Activated CD8-positive, alpha-beta memory T cell treated with anti-CD3 and anti-CD28 coated beads for 24 hours (primary cell): ENCODE data around the gene PRKCSH.
"Not testable (repeated sequence)": the region's sequence is repeated elsewhere in the genome, so short reads cannot be mapped to it uniquely, and the experiment has no call there.

Source experiments
- DNase-seq: peaks from one replicate; pipeline ENCODE4 v3.0.0-alpha.2; 2020

PRKCSH gene

GRCh38 chr19:11451327-11451870 lies 16.0 kb downstream of the PRKCSH start:
- DNase-seq: no peak

GRCh38 chr19:11451871-11452619 lies 16.6 kb downstream of the PRKCSH start:
- no peak for DNase-seq

GRCh38 chr19:11452620-11453310 lies 17.3 kb downstream of the PRKCSH start:
- no peak for DNase-seq

DNA sequence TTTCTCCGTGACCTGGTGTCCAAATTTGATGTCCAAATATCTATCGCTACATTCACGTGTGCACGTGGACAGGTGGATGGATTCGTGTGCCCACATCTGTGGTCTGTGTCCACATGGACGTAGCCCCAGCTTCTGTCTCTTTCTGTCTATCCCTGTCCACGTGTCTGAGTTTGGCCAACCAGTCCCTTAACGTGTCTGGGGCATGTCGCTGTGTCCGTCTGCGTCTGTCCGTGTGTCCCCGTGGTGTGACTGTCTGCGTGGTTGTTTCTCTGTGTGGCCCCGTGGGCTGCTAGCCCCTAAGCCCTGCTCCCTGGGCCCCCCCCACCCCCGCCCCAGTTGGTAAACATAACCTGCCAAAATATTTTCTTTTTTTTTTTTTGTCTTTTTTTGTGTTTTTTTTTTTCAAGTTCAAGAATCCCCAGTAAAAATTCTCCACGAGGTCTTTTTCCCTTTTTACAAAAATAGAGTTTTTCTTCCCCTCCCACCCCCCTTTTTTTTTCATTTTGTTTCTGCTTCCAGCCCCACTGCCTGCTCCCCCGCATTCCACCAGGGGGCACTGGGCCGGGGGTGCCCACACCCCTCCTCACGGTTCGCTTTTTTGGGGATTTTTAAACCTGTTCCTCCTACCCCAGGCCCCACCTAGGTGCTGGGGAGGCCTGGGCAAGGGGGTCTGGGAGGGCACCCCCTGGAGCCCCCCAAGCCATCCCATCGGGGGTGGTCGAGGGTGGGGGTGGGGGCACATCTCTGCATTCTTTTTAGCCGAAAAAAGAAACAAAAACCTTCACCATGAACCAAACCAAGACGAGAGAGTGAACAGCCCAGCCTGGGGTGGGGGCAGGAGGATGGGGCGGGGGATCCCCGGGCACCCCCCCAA lies 18.3 kb downstream of the PRKCSH start:
- no peak for DNase-seq

- not testable (repeated sequence) for DNase-seq
Measured at GRCh38 chr19:11455233-11455554, 19.8 kb downstream of the PRKCSH start.

DNA sequence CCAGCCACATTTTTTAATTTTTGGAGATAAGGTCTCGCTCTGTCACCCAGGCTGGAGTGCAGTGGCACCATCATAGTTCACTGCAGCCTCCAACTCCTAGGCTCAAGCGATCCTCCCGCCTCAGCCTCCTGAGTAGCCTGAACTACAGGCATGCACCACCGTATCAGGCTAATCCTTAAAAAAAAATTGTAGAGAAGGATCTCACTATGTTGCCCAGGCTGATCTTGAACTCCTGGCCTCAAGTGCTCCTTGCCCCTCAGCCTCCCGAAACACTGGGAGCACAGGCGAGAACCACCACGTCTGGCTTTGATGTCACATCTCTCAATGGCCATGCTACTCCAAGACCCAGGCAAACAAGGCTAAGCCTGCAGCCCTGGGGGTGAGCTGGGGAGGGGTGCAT lies 21.2 kb downstream of the PRKCSH start:
- DNase-seq: no peak

DNA sequence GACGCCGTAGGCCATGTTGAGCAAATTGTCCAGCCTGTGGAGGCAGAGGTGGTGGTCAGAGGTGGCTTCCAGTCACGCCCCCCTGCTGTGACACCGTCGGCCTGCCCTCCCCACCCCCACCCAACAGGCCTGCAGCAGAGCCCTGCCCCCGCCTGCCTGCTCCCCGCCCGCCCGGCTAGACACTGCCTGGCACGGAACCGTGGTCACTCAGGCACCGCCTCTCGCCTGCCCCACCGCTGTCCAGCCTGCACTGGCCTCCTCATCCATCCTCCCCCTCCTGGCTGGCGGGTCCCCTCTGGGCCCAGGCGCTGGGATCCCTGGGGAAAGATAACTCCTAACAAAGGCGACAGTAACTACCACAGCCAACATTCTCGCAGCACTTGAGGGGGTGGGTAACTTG lies 21.7 kb downstream of the PRKCSH start:
- no peak for DNase-seq

- DNase-seq: no peak
Measured at GRCh38 chr19:11457831-11458230, 22.4 kb downstream of the PRKCSH start.

DNA sequence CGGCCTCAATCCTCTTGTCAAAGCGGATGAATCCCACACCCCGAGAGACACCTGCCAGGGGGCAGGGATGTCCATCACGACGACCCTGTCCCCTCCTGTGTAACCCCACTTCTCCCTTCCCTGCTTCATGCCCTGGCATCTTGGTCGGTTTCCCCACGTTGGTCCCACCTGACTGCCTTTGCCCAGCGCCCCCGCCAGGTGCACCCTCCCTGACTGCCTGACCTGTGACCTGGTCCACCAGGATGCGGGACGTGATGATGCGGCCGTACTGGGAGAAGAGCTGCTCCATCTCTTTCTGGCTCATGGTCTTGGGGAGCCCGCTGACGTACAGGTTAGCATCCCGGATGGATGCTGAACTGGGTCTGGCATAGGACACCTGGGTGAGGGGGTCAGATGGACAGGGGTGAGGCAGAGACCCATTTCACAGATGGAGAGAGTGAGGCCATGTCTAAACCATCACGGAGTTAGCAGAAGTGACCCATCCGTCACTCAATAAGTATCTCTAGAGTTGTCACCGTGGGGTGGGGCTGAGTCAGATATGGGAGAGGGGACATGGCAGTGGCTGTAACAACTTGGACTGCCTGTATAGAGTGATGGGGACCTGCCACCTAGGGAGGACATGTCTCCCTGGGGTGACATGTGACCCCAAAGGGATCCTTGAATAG lies 22.9 kb downstream of the PRKCSH start:
- no peak for DNase-seq

DNA sequence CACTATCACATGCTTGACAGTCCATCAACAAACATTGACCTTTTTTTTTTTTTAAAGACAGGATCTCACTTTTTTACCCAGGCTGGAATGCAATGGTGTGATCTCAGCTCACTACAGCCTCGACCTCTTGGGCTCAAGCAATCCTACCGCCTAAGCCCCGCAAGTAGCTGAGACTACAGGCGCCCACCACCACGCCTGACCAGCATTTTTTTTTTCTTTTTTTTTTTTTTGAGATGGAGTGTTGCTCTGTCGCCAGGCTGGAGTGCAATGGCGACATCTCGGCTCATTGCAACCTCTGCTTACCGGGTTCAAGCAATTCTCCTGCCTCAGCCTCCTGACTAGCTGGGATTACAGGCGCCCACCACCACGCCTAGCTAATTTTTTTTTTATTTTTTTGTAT lies 23.5 kb downstream of the PRKCSH start:
- not testable (repeated sequence) for DNase-seq

- DNase-seq: no peak
Measured at GRCh38 chr19:11460207-11460606, 24.8 kb downstream of the PRKCSH start.

DNA sequence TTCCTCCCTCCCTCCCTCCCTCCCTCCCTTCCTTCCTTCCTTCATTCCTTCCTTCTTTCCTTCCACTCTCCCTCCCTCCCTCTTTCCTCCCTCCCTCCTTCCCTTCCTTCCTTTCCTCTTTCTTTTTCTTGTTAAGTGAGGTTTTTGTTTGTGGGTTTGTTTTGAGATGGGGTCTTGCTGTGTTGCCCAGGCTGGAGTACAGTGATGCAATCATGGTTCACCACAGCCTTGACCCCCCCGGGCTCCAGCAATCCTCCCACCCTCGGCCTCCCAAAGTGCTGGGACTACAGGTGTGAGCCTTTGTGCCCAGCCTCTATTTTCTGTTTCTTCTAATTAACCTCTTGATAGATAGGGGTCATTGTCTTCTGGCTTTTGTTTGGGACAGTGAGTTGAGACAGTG lies 26.0 kb downstream of the PRKCSH start:
- no peak for DNase-seq

GRCh38 chr19:11463391-11463790 lies 28.0 kb downstream of the PRKCSH start:
- DNase-seq: no peak

DNA sequence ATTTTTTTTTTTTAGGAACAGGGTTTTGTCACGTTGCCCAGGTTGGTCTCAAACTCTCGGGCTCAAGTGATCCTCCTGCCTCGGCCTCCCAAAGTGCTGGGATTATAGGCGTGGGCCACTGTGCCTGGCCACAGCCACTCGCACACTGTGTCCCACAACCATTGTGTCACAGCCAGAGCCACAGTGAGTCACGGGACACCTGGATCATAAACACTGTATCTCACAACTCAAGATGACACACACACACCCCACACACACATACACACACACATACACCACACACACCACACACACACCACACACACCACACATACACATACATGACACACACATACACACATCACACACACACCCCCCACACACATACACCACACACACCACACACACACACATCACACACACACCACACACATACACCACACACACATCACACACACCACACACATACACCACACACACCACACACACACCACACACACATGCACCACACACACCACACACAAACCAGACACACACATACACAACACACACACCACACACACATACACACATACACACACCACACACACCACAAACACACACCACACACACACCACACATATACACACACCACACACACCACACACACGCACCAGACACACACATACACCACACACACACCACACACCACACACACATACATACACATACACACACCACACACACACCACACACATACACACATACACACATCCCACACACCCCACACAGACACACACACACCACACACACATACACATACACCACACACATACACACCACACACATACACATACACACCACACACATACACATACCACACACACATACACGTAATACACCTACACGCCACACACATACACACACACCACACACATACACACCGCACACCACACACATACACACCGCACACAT lies 29.2 kb downstream of the PRKCSH start:
- no peak for DNase-seq

GRCh38 chr19:11465600-11465999 lies 30.2 kb downstream of the PRKCSH start:
- no peak for DNase-seq

DNA sequence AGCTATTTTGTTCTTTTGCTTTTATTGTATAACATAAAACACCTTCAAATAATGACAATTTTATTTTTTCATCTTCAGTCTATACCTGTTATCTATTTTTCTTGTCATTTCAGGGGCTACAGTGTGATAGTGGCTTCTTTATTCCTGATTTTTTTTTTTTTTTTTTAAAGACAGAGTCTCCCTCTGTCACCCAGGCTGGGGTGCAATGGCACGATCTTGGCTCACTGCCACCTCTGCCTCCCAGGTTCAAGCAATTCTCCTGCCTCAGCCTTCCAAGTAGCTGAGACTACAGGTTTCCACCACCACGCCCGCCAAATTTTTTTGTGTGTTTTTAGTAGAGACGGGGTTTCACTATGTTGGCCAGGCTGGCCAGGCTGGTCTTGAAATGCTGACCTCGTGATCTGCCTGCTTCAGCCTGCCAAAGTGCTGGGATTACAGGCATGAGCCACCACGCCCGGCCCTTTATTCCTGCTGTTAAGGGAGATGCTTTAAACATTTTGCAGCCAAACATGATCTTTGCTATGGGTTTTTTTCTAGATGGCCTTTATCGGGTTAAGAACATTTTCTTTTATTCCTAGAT lies 32.9 kb downstream of the PRKCSH start:
- not testable (repeated sequence) for DNase-seq

- DNase-seq: no peak
Measured at GRCh38 chr19:11473725-11474124, 38.3 kb downstream of the PRKCSH start.

GRCh38 chr19:11475343-11475742 lies 39.9 kb downstream of the PRKCSH start:
- not testable (repeated sequence) for DNase-seq

- DNase-seq: no peak
Measured at GRCh38 chr19:11475861-11476260, 40.4 kb downstream of the PRKCSH start.

GRCh38 chr19:11478167-11479089 lies 43.0 kb downstream of the PRKCSH start:
- no peak for DNase-seq
